ENCODE results near the gene OR2A14.

GRCh38 chr7:144148224-144148827 lies 25.4 kb downstream of the OR2A14 start:
- no peak for TF ChIP-seq CTCF (IDR thresholded peaks at IDR 0.05)
- TF ChIP-seq POLR2A (IDR thresholded peaks at IDR 0.05): no peak
